Measurements from ENCODE around the gene DGKI.

DGKI gene

GRCh38 chr7:137684316-137684715 is 162.5 kb downstream of the DGKI start:
- no peak for DNase-seq

- no peak for DNase-seq
Observed at GRCh38 chr7:137682596-137682995, 164.2 kb downstream of the DGKI start.

- no peak for DNase-seq
Observed at GRCh38 chr7:137681657-137682562, 164.9 kb downstream of the DGKI start.

- DNase-seq, result no peak
Observed at GRCh38 chr7:137674551-137675409, 172.0 kb downstream of the DGKI start.

GRCh38 chr7:137674048-137674447 is 172.7 kb downstream of the DGKI start:
- DNase-seq, result no peak

GRCh38 chr7:137671920-137672319 is 174.9 kb downstream of the DGKI start:
- no peak for DNase-seq

- no peak for DNase-seq
Observed at GRCh38 chr7:137670222-137671064, 176.3 kb downstream of the DGKI start.

- no peak for DNase-seq
Observed at GRCh38 chr7:137669706-137670105, 177.1 kb downstream of the DGKI start.

GRCh38 chr7:137668404-137668803 is 178.4 kb downstream of the DGKI start:
- DNase-seq, result no peak

- DNase-seq, result no peak
Observed at GRCh38 chr7:137667633-137668387, 179.0 kb downstream of the DGKI start.

GRCh38 chr7:137664846-137665245 is 181.9 kb downstream of the DGKI start:
- no peak for DNase-seq

GRCh38 chr7:137661634-137662033 is 185.1 kb downstream of the DGKI start:
- no peak for DNase-seq

GRCh38 chr7:137658190-137658900 is 188.4 kb downstream of the DGKI start:
- DNase-seq, result no peak

GRCh38 chr7:137657476-137658189 is 189.1 kb downstream of the DGKI start:
- no peak for DNase-seq

- no peak for DNase-seq
Observed at GRCh38 chr7:137656850-137657232, 189.9 kb downstream of the DGKI start.

- DNase-seq, result peak; percentile 71
Observed at GRCh38 chr7:137656227-137656849, 190.4 kb downstream of the DGKI start.

- no peak for DNase-seq
Observed at GRCh38 chr7:137655804-137656203, 191.0 kb downstream of the DGKI start.

- DNase-seq, result no peak
Observed at GRCh38 chr7:137652721-137653120, 194.1 kb downstream of the DGKI start.

- no peak for DNase-seq
Observed at GRCh38 chr7:137647905-137648565, 198.7 kb downstream of the DGKI start.

- DNase-seq, result no peak
Observed at GRCh38 chr7:137642472-137642871, 204.3 kb downstream of the DGKI start.
